Fibroblast of lung (primary cell): ENCODE data around the gene CABLES2. TPM values are rescaled to one million over a fixed set of nuclear protein-coding genes. Genes with fewer than 3 reads are reported as not detected.

Source experiments
- DNase-seq, 2 donors: peaks; one replicate each; pipeline versions ENCODE4 v3.0.0 to v3.0.0-alpha.2; 2010; ENCODE audit warnings: low read depth in 2 of 2
- H2AFZ ChIP-seq: 2 replicates; pipeline ENCODE4 v1.5.1; 2012; ENCODE audit warnings: low read length, control low read depth, inconsistent platforms
- H3K27ac ChIP-seq: 2 replicates; pipeline ENCODE4 v1.5.1; 2011; ENCODE audit warnings: low read length, control low read depth; ENCODE audit not compliant: insufficient read depth
- H3K27me3 ChIP-seq: 2 replicates; pipeline ENCODE4 v1.5.1; 2011; ENCODE audit warnings: mild to moderate bottlenecking, low read length; ENCODE audit not compliant: control insufficient read depth, insufficient read depth
- H3K36me3 ChIP-seq: 2 replicates; pipeline ENCODE4 v1.5.1; 2011; ENCODE audit warnings: low read length; ENCODE audit not compliant: control insufficient read depth, insufficient read depth
- H3K4me1 ChIP-seq: 2 replicates; pipeline ENCODE4 v1.5.1; 2011; ENCODE audit warnings: low read length; ENCODE audit not compliant: control insufficient read depth, insufficient read depth; ENCODE audit errors: extremely low read depth
- H3K4me2 ChIP-seq: 2 replicates; pipeline ENCODE4 v1.5.1; 2011; ENCODE audit warnings: low read length, control low read depth; ENCODE audit not compliant: insufficient read depth; ENCODE audit errors: extremely low read depth
- H3K4me3 ChIP-seq, 4 experiments: fragments of 200-600 bp in 1 of 4; sonication (generic) in 1 of 4; replicated peaks in 1 of 4; 2 replicates each; pipeline ENCODE4 v1.5.1; 2011 to 2016; ENCODE audit warnings: low read length in 4 of 4, low read depth in 3 of 4, mild to moderate bottlenecking in 3 of 4, control low read depth in 2 of 4, inconsistent platforms in 1 of 4, mixed read lengths in 1 of 4; ENCODE audit not compliant: insufficient read depth in 1 of 4; ENCODE audit errors: control extremely low read depth in 1 of 4
- H3K79me2 ChIP-seq: 2 replicates; pipeline ENCODE4 v1.5.1; 2012; ENCODE audit warnings: mild to moderate bottlenecking, low read length, inconsistent platforms; ENCODE audit not compliant: control insufficient read depth, insufficient read depth
- H3K9ac ChIP-seq: 2 replicates; pipeline ENCODE4 v1.5.1; 2011; ENCODE audit warnings: mild to moderate bottlenecking, low read length, control low read depth; ENCODE audit not compliant: insufficient read depth
- H3K9me3 ChIP-seq: 2 replicates; pipeline ENCODE4 v1.5.1; 2012; ENCODE audit warnings: low read depth, low read length; ENCODE audit not compliant: control insufficient read depth, insufficient read depth
- H4K20me1 ChIP-seq: 2 replicates; pipeline ENCODE4 v1.5.1; 2011; ENCODE audit warnings: low read length; ENCODE audit not compliant: control insufficient read depth, insufficient read depth; ENCODE audit errors: extremely low read depth
- CTCF ChIP-seq, 2 donors: IDR thresholded peaks in 1 of 2; conservative IDR thresholded peaks in 1 of 2; 1 replicate in 1 of 2; 2 replicates in 1 of 2; pipeline ENCODE4 v1.5.1; 2011 to 2012; ENCODE audit warnings: low read length in 2 of 2, control low read depth in 1 of 2, inconsistent platforms in 1 of 2, low read depth in 1 of 2, mild to moderate bottlenecking in 1 of 2
- EZH2 ChIP-seq: IDR thresholded peaks from 2 replicates; pipeline ENCODE4 v1.5.1; 2012; ENCODE audit warnings: low read length, control low read depth, mild to moderate bottlenecking; ENCODE audit errors: missing control alignments
- polyA plus RNA-seq, 2 donors: library from polyadenylated mRNA; depleted of rRNA in 1 of 2; stranded (reverse) in 1 of 2; unstranded in 1 of 2; fragments of >200 nt; gene quantifications; 2 replicates each; pipeline ENCODE4 v1.2.1, GENCODE V29; 2011 to 2012; ENCODE audit warnings: missing spikeins in 1 of 2
- total RNA-seq: library from RNA; depleted of rRNA; stranded (reverse); fragments of >200 nt; gene quantifications from 2 replicates; pipeline ENCODE4 v1.2.1, GENCODE V29; 2014

Gene CABLES2
- total and polyA plus RNA-seq, 2 donors (not counting 1 experiment from before 2014, with no cell fraction given), result 0.66 to 2.9 TPM

DNA sequence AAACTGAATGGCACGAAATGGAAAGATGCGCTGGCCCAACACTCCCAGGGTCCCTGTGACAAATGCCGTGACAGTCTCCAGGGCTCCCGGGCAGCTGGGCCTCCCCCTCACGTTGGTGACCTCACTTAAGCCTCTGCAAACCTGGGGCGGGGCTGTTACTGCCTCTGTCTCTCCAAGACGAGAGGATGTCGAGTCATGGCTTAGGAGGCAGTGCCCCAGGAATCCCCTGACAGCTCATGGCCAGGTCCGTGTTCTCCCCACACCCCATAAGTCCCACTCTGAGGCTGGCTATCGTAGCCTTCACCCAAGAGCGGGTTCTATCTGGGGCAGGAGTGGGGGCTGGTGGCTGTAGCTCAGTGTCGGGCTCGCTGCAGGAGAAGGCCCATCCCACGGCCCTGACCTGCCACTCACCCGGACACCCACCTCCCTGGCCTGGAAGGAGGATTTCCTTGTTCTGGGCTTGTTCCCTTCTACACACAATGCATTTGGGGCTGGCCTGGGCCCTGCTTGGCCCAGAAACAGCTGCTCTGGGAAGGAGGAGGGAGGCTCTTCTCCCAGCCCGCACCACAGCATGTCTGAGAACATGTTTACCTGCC, 25.8 kb downstream of the CABLES2 start:
- no peaks in the 10 kb centered on the region for H3K9me3 ChIP-seq
- H3K79me2 ChIP-seq, result peaks cover 19% of the 10 kb centered on the region
- TF ChIP-seq CTCF (conservative IDR thresholded peaks at IDR 0.05 in 1 of 2, IDR thresholded peaks at IDR 0.05 in 1 of 2; ENCODE audit: low read depth in 1 of 2, low read length in 2 of 2) (no peak), EZH2 (no peak)
- H3K4me3 ChIP-seq, result no peak overlapping the region
- no peak overlapping the region for H3K4me2 ChIP-seq
- peaks cover 14% of the 10 kb centered on the region for H3K4me1 ChIP-seq
- peak overlapping the region; percentile 68 for H3K27ac ChIP-seq
- DNase-seq, result peak in 1 of 2 donors; percentile 75
- H3K36me3 ChIP-seq, result peaks cover 10% of the 10 kb centered on the region
- H3K27me3 ChIP-seq, result no peaks in the 10 kb centered on the region
- no peak overlapping the region for H3K9ac ChIP-seq
- H4K20me1 ChIP-seq, result no peaks in the 10 kb centered on the region
- no peak overlapping the region for H2AFZ ChIP-seq

DNA sequence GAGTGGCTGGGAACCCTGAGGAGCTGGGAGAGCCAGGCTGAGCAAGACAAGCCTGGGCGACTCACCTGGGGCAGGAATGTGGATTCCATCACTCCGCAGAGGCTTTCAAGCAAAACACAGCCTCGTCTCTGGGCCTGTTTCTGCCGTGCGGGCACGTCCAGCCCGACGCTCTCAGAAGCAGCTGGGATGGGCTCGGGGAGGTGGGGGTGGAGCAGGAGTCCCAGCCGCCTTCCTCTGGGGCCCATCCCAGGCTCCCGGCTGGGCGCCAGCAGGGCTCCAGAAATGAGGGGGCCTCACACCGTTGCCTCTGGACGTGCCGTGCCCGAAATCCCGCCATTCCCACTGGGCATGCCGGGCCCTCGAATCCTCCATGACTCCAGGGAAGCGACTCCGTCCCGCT, 28.9 kb downstream of the CABLES2 start:
- no peaks in the 10 kb centered on the region for H3K9me3 ChIP-seq
- no peak overlapping the region for H3K4me3 ChIP-seq
- H3K36me3 ChIP-seq, result peaks cover 9% of the 10 kb centered on the region
- no peak overlapping the region for H2AFZ ChIP-seq
- H3K9ac ChIP-seq, result no peak overlapping the region
- no peaks in the 10 kb centered on the region for H3K79me2 ChIP-seq
- no peaks in the 10 kb centered on the region for H4K20me1 ChIP-seq
- no peak overlapping the region for H3K27ac ChIP-seq
- H3K4me1 ChIP-seq, result peaks cover 29% of the 10 kb centered on the region
- DNase-seq, result peak in 1 of 2 donors; percentile 25
- no peaks in the 10 kb centered on the region for H3K27me3 ChIP-seq
- TF ChIP-seq CTCF (conservative IDR thresholded peaks at IDR 0.05 in 1 of 2, IDR thresholded peaks at IDR 0.05 in 1 of 2; ENCODE audit: low read depth in 1 of 2, low read length in 2 of 2) (no peak), EZH2 (no peak)
- H3K4me2 ChIP-seq, result no peak overlapping the region

DNA sequence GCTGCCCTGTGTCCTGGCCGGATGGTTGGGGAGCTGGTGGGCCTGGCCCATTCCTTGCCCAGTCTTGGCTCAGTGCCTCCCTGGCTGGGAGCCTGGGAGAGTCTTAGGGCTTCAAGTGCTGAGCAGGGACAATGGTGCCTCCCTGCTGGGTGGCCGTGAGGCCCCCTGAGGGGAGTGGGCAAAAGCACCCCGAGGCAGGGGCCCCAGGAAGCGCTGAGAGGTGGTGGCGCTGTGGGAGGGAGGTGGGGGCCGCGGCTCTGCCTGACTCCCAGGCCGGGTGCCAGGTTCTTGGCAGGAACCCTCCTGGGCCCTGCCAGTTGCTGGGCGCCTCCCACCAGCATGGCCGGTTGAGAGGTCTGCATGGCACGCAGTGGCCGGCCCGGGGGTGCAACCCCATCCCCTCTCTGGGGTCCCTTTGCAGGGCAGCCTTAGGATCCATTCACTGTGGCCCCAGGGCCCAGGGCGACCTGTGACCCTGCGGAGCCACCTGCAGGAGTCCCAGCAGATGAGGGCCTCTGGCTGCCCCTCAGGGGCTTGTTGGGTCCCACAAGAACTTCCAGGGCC, 29.4 kb downstream of the CABLES2 start:
- no peak for TF ChIP-seq CTCF (conservative IDR thresholded peaks at IDR 0.05 in 1 of 2, IDR thresholded peaks at IDR 0.05 in 1 of 2; ENCODE audit: low read depth in 1 of 2, low read length in 2 of 2)
- TF ChIP-seq EZH2, result no peak
- no peaks in the 10 kb centered on the region for H4K20me1 ChIP-seq
- no peak overlapping the region for H2AFZ ChIP-seq
- H3K4me1 ChIP-seq, result peaks cover 29% of the 10 kb centered on the region
- no peaks in the 10 kb centered on the region for H3K9me3 ChIP-seq
- H3K27me3 ChIP-seq, result no peaks in the 10 kb centered on the region
- no peak overlapping the region for H3K4me2 ChIP-seq
- no peaks in the 10 kb centered on the region for H3K79me2 ChIP-seq
- no peak overlapping the region for H3K27ac ChIP-seq
- no peak overlapping the region for H3K4me3 ChIP-seq
- DNase-seq, result no peak
- H3K36me3 ChIP-seq, result peaks cover 9% of the 10 kb centered on the region
- H3K9ac ChIP-seq, result no peak overlapping the region
